OCI-LY3 (cell line): ENCODE measurements around the gene FAM20B.

Experiments
- EZH2phosphoT487 ChIP-seq: fragments of 200-600 bp; shearing (Covaris generic); IDR thresholded peaks from 2 replicates; pipeline ENCODE4 v1.6.1; 2018; ENCODE audit warnings: antibody characterized with exemption, mixed run types, low read depth
- TF ChIP-seq, protein P1 (sequence below): fragments of 200-600, 300-600 bp; sonication (generic); IDR thresholded peaks from 2 replicates; pipeline ENCODE4 v1.5.1; 2014; ENCODE audit warnings: antibody characterized with exemption, low read length, low read depth

DNA sequence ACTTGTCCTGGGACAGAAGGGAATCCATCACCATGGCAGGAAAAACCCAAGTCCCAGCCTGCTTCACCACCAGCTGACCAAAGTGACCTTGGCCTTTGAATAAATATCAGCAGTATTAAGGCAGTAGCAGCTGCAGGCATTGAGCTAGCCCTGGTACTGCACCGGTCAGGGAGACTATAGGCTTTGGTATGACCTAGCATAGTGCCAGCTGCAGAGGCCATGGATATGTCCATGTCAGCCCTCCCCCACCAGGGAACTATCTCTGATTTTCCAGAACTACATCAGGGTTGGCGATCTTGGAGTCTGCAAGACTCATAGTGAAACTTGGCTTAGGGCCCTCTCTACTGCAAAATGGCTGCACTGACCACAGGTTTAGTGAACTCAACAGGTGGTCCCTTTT, 49.2 kb upstream of the FAM20B start:
- TF ChIP-seq, protein P1, sequence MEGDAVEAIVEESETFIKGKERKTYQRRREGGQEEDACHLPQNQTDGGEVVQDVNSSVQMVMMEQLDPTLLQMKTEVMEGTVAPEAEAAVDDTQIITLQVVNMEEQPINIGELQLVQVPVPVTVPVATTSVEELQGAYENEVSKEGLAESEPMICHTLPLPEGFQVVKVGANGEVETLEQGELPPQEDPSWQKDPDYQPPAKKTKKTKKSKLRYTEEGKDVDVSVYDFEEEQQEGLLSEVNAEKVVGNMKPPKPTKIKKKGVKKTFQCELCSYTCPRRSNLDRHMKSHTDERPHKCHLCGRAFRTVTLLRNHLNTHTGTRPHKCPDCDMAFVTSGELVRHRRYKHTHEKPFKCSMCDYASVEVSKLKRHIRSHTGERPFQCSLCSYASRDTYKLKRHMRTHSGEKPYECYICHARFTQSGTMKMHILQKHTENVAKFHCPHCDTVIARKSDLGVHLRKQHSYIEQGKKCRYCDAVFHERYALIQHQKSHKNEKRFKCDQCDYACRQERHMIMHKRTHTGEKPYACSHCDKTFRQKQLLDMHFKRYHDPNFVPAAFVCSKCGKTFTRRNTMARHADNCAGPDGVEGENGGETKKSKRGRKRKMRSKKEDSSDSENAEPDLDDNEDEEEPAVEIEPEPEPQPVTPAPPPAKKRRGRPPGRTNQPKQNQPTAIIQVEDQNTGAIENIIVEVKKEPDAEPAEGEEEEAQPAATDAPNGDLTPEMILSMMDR: no peak
- no peak for TF ChIP-seq EZH2phosphoT487
